Loucy (cell line): ENCODE measurements around the gene PACSIN1.

Experiments used
- EZH2phosphoT487 ChIP-seq: fragments of 200-600 bp; IDR thresholded peaks from 2 replicates; pipeline ENCODE4 v1.6.1; 2018; ENCODE audit warnings: antibody characterized with exemption, mild to moderate bottlenecking, moderate library complexity, borderline replicate concordance
- TF ChIP-seq, protein P1 (sequence below): fragments of 200-600 bp; sonication (generic); conservative IDR thresholded peaks from 2 replicates; pipeline ENCODE4 v1.5.1; 2014; ENCODE audit warnings: mild to moderate bottlenecking, antibody characterized with exemption, low read length

DNA sequence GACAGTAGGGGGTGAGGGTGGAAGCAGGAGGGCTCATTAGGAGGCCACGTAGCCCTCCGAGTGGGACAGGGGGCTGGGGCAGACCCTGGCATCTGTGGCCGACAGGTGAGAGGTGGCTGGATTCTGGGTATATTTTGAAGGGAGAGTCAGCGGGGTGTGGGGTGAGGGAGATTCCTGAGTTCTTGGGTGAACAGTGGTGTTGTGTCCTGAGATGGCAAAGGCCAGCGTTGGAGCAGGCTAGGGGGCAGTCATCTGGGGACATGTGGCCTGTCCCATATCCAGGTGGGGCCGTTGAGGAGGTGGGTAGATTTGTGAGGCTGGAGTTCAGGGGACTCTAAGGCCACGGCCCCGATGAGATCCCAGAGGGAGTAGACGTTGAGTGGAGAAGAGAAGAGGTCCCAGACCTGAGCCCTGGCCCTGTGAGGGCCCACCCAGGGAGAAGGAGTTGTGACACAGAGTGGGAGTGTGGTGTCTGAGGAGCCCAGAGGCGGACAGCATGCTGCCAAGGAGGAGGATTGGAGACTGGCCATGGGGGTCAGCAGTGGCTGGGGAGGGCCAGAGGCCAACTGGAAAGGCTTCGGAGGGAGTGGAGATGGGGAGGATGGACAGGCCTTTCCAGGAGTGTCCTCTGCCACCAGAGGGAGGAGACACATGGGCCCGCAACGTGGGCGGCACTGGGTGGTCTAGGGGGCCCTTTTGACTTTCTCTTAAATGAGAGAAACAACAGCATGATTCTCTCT, 19.6 kb downstream of the PACSIN1 start:
- TF ChIP-seq, protein P1, sequence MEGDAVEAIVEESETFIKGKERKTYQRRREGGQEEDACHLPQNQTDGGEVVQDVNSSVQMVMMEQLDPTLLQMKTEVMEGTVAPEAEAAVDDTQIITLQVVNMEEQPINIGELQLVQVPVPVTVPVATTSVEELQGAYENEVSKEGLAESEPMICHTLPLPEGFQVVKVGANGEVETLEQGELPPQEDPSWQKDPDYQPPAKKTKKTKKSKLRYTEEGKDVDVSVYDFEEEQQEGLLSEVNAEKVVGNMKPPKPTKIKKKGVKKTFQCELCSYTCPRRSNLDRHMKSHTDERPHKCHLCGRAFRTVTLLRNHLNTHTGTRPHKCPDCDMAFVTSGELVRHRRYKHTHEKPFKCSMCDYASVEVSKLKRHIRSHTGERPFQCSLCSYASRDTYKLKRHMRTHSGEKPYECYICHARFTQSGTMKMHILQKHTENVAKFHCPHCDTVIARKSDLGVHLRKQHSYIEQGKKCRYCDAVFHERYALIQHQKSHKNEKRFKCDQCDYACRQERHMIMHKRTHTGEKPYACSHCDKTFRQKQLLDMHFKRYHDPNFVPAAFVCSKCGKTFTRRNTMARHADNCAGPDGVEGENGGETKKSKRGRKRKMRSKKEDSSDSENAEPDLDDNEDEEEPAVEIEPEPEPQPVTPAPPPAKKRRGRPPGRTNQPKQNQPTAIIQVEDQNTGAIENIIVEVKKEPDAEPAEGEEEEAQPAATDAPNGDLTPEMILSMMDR, result no peak
- no peak for TF ChIP-seq EZH2phosphoT487
